Hindlimb muscle (tissue), 1 donor: ENCODE results near the gene ADORA2A. TPM values are rescaled to one million over a fixed set of nuclear protein-coding genes. Genes with fewer than 3 reads are reported as not detected.
A peak's percentile ranks its signal among the peaks of the same experiment; 100 is the strongest.

Experiments used
- DNase-seq: peaks from one replicate; pipeline ENCODE4 v3.0.0-alpha.2; 2013
- polyA plus RNA-seq: library from polyadenylated mRNA; unstranded; fragments of 120-200 nt; gene quantifications from one replicate; pipeline ENCODE4 v1.2.1, GENCODE V29; 2013; ENCODE audit not compliant: insufficient read length

The ADORA2A gene
- polyA plus RNA-seq, 1 donor: 11.2 TPM

GRCh38 chr22:24433001-24433827, 5.8 kb downstream of the ADORA2A start:
- no peak for DNase-seq

- peak; percentile 79 for DNase-seq
Measured at GRCh38 chr22:24433828-24434470, 6.5 kb downstream of the ADORA2A start.

GRCh38 chr22:24434471-24435322, 7.3 kb downstream of the ADORA2A start:
- peak; percentile 93 for DNase-seq

- DNase-seq: no peak
Measured at GRCh38 chr22:24435323-24435645, 7.9 kb downstream of the ADORA2A start.

GRCh38 chr22:24435861-24436371, 8.5 kb downstream of the ADORA2A start:
- DNase-seq: peak; percentile 59

- DNase-seq: no peak
Measured at GRCh38 chr22:24436553-24436952, 9.2 kb downstream of the ADORA2A start.

- DNase-seq: no peak
Measured at GRCh38 chr22:24437091-24437490, 9.7 kb downstream of the ADORA2A start.

GRCh38 chr22:24437741-24438328, 10.4 kb downstream of the ADORA2A start:
- DNase-seq: no peak

GRCh38 chr22:24440270-24440717, 12.9 kb downstream of the ADORA2A start:
- DNase-seq: no peak

GRCh38 chr22:24440718-24441405, 13.5 kb downstream of the ADORA2A start:
- DNase-seq: no peak

- no peak for DNase-seq
Measured at GRCh38 chr22:24441406-24442351, 14.3 kb downstream of the ADORA2A start.

- DNase-seq: no peak
Measured at GRCh38 chr22:24442352-24442744, 14.9 kb downstream of the ADORA2A start.

GRCh38 chr22:24443668-24444067, 16.3 kb downstream of the ADORA2A start:
- no peak for DNase-seq

GRCh38 chr22:24444251-24444650, 16.9 kb downstream of the ADORA2A start:
- no peak for DNase-seq

GRCh38 chr22:24444729-24445466, 17.5 kb downstream of the ADORA2A start:
- DNase-seq: no peak

GRCh38 chr22:24445481-24446259, 18.3 kb downstream of the ADORA2A start:
- DNase-seq: no peak

GRCh38 chr22:24446260-24446611, 18.8 kb downstream of the ADORA2A start:
- DNase-seq: no peak

GRCh38 chr22:24450610-24451009, 23.2 kb downstream of the ADORA2A start:
- no peak for DNase-seq

GRCh38 chr22:24451162-24451561, 23.8 kb downstream of the ADORA2A start:
- no peak for DNase-seq
